ENCODE data around the gene ACTN4.

The ACTN4 gene

DNA sequence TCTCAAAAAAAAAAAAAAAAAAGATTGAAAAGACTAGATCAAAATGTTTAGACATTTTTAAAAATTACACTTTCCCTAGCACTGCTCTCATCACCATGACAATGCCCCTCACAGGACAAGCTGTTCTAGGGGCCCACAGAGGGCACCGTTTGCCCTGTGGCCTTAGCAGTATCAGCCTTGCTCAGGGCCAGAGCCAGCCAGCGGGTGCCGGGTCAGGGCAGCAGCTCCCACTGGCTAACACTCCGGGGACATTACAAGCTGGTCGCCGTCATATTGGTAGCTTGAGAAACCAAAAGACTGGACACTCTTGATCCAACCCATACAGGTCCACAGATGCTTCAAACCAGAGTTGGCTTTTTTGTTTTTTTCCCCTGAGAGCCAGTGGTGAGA, 78.8 kb downstream of the ACTN4 start:
- Histone ChIP-seq H3K27ac (ENCODE audit: low read depth, low read length) (no peak overlapping the region), H3K9me3 (ENCODE audit: low read length) (no peaks in the 10 kb centered on the region), H3K27me3 (ENCODE audit: control insufficient read depth in 1 of 2, insufficient read depth in 2 of 2, low read length in 2 of 2) (no peaks in the 10 kb centered on the region), H3K4me1 (ENCODE audit: insufficient read depth, low read length) (no peaks in the 10 kb centered on the region), H3K36me3 (ENCODE audit: insufficient read depth, low read length) (peaks cover 76% of the 10 kb centered on the region), H3K4me3 (ENCODE audit: low read depth in 1 of 2, low read length in 2 of 2) (no peak overlapping the region), H3K9ac (ENCODE audit: low read length) (no peak overlapping the region)

GRCh38 chr19:38726761-38727301, 79.4 kb downstream of the ACTN4 start:
- no peak overlapping the region for H3K27ac ChIP-seq (ENCODE audit: low read depth, low read length)
- H3K9me3 ChIP-seq (ENCODE audit: low read length), result no peaks in the 10 kb centered on the region
- no peaks in the 10 kb centered on the region for H3K27me3 ChIP-seq (ENCODE audit: control insufficient read depth in 1 of 2, insufficient read depth in 2 of 2, low read length in 2 of 2)
- no peaks in the 10 kb centered on the region for H3K4me1 ChIP-seq (ENCODE audit: insufficient read depth, low read length)
- H3K36me3 ChIP-seq (ENCODE audit: insufficient read depth, low read length), result peaks cover 71% of the 10 kb centered on the region
- no peak overlapping the region for H3K4me3 ChIP-seq (ENCODE audit: low read depth in 1 of 2, low read length in 2 of 2)
- H3K9ac ChIP-seq (ENCODE audit: low read length), result no peak overlapping the region

- H3K4me1 ChIP-seq (ENCODE audit: insufficient read depth, low read length), result no peaks in the 10 kb centered on the region
- H3K27ac ChIP-seq (ENCODE audit: low read depth, low read length), result no peak overlapping the region
- H3K36me3 ChIP-seq (ENCODE audit: insufficient read depth, low read length), result peaks cover 65% of the 10 kb centered on the region
- H3K4me3 ChIP-seq (ENCODE audit: low read depth in 1 of 2, low read length in 2 of 2), result no peak overlapping the region
- H3K9me3 ChIP-seq (ENCODE audit: low read length), result no peaks in the 10 kb centered on the region
- H3K9ac ChIP-seq (ENCODE audit: low read length), result no peak overlapping the region
- H3K27me3 ChIP-seq (ENCODE audit: control insufficient read depth in 1 of 2, insufficient read depth in 2 of 2, low read length in 2 of 2), result no peaks in the 10 kb centered on the region
These were observed 79.9 kb downstream of the ACTN4 start for GRCh38 chr19:38727306-38727867.

GRCh38 chr19:38727868-38728660, 80.6 kb downstream of the ACTN4 start:
- no peak overlapping the region for H3K9ac ChIP-seq (ENCODE audit: low read length)
- no peaks in the 10 kb centered on the region for H3K4me1 ChIP-seq (ENCODE audit: insufficient read depth, low read length)

DNA sequence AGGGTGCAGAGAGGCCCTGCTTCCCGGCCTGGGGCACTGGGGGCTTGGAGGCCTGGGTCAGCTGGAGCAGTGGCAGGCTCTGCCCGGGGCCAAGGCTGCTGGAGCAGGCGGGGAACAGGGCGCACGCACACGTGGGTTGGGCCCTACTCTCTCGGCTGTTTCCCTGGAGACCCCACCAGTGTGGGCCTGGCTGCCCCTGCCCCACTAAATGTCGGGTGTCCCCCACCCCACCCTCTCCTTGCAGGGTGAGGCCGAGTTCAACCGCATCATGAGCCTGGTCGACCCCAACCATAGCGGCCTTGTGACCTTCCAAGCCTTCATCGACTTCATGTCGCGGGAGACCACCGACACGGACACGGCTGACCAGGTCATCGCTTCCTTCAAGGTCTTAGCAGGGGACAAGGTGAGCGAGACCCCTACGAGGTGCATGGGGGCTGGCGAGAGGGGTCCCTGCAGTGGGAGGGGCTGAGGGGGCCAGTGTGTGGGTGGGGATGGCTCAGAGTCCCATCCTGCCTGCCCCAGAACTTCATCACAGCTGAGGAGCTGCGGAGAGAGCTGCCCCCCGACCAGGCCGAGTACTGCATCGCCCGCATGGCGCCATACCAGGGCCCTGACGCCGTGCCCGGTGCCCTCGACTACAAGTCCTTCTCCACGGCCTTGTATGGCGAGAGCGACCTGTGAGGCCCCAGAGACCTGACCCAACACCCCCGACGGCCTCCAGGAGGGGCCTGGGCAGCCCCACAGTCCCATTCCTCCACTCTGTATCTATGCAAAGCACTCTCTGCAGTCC, 81.5 kb downstream of the ACTN4 start:
- Histone ChIP-seq H3K4me1 (ENCODE audit: insufficient read depth, low read length) (no peaks in the 10 kb centered on the region), H3K27me3 (ENCODE audit: control insufficient read depth in 1 of 2, insufficient read depth in 2 of 2, low read length in 2 of 2) (no peaks in the 10 kb centered on the region), H3K4me3 (ENCODE audit: low read depth in 1 of 2, low read length in 2 of 2) (no peak overlapping the region), H3K9me3 (ENCODE audit: low read length) (no peaks in the 10 kb centered on the region), H3K9ac (ENCODE audit: low read length) (no peak overlapping the region), H3K27ac (ENCODE audit: low read depth, low read length) (no peak overlapping the region), H3K36me3 (ENCODE audit: insufficient read depth, low read length) (peaks cover 50% of the 10 kb centered on the region)

More at GRCh38 chr19:38727868-38728660, 80.6 kb downstream of the ACTN4 start:
- Histone ChIP-seq H3K27me3 (ENCODE audit: control insufficient read depth in 1 of 2, insufficient read depth in 2 of 2, low read length in 2 of 2) (no peaks in the 10 kb centered on the region), H3K36me3 (ENCODE audit: insufficient read depth, low read length) (peaks cover 58% of the 10 kb centered on the region), H3K9me3 (ENCODE audit: low read length) (no peaks in the 10 kb centered on the region), H3K27ac (ENCODE audit: low read depth, low read length) (peak overlapping the region; percentile 13), H3K4me3 (ENCODE audit: low read depth in 1 of 2, low read length in 2 of 2) (no peak overlapping the region)

DNA sequence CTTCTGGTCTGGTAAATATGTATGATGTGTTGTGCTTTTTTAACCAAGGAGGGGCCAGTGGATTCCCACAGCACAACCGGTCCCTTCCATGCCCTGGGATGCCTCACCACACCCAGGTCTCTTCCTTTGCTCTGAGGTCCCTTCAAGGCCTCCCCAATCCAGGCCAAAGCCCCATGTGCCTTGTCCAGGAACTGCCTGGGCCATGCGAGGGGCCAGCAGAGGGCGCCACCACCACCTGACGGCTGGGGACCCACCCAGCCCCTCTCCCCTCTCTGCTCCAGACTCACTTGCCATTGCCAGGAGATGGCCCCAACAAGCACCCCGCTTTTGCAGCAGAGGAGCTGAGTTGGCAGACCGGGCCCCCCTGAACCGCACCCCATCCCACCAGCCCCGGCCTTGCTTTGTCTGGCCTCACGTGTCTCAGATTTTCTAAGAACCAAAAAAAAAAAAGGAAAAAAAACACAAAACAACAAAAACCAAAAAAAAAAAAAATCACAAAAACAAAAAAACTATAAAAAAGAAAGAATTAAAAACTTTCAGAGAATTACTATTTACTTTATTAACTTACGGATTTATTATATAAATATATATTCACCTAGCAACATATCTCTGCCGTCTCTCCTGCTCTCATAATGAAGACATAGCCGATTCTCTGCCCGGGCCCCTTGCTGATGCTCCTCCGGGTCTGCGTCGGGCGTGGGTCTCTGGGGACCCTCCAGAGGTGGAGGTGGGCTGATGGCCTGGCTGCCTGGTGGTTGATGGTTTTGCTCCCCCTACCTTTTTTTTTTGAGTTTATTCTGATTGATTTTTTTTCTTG, 82.4 kb downstream of the ACTN4 start:
- no peak overlapping the region for H3K4me3 ChIP-seq (ENCODE audit: low read depth in 1 of 2, low read length in 2 of 2)
- no peak overlapping the region for H3K27ac ChIP-seq (ENCODE audit: low read depth, low read length)
- H3K27me3 ChIP-seq (ENCODE audit: control insufficient read depth in 1 of 2, insufficient read depth in 2 of 2, low read length in 2 of 2), result no peaks in the 10 kb centered on the region
- H3K9me3 ChIP-seq (ENCODE audit: low read length), result no peaks in the 10 kb centered on the region
- peaks cover 40% of the 10 kb centered on the region for H3K36me3 ChIP-seq (ENCODE audit: insufficient read depth, low read length)
- no peak overlapping the region for H3K9ac ChIP-seq (ENCODE audit: low read length)
- no peaks in the 10 kb centered on the region for H3K4me1 ChIP-seq (ENCODE audit: insufficient read depth, low read length)

- no peaks in the 10 kb centered on the region for H3K27me3 ChIP-seq (ENCODE audit: control insufficient read depth in 1 of 2, insufficient read depth in 2 of 2, low read length in 2 of 2)
- no peak overlapping the region for H3K27ac ChIP-seq (ENCODE audit: low read depth, low read length)
- peaks cover 35% of the 10 kb centered on the region for H3K36me3 ChIP-seq (ENCODE audit: insufficient read depth, low read length)
- no peak overlapping the region for H3K9ac ChIP-seq (ENCODE audit: low read length)
- H3K4me3 ChIP-seq (ENCODE audit: low read depth in 1 of 2, low read length in 2 of 2), result no peak overlapping the region
- no peaks in the 10 kb centered on the region for H3K4me1 ChIP-seq (ENCODE audit: insufficient read depth, low read length)
- no peaks in the 10 kb centered on the region for H3K9me3 ChIP-seq (ENCODE audit: low read length)
These were observed 83.0 kb downstream of the ACTN4 start for GRCh38 chr19:38730470-38730730.

DNA sequence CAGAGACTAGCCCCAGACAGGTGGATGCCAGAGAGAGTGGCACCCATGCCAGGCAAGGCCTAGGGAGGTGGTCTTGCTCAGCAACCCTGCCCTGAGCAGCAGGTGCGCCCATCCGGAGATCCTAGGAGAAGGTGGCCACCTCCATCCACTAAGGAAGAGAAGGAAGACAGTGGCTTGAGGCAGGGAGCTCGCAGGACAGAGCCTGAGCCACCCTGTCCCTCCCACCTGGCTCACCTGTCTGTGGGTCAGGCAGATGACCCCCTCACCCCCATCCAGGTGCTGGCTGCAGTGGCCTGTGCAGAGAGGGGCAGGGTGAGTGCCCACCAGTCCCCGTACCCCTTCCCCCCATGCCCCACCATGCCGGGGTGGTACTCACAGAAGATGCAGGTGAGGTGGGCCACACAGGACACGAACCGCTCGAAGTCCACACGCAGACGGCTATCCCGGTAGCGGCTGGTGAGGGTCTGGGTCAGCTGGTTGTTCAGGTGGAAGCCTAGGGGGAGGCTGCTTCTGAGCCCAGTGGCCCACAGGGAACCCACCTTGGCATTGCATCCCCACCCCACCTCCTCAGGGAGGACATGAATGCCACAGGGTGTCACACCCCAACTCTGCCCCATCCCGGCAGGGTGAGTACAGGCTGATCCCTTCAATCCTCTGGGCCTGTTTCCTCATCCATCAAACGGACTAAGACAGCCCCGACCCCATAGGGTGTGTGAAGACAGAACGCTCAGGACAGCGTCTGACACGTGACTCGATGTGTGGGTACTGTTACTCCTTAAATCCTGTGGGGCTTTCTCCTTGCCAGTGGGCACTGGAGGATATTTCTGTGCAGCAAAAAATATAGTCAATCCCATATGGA, 83.5 kb downstream of the ACTN4 start:
- peaks cover 30% of the 10 kb centered on the region for H3K36me3 ChIP-seq (ENCODE audit: insufficient read depth, low read length)
- no peak overlapping the region for H3K27ac ChIP-seq (ENCODE audit: low read depth, low read length)
- H3K4me3 ChIP-seq (ENCODE audit: low read depth in 1 of 2, low read length in 2 of 2), result no peak overlapping the region
- no peaks in the 10 kb centered on the region for H3K9me3 ChIP-seq (ENCODE audit: low read length)
- no peaks in the 10 kb centered on the region for H3K27me3 ChIP-seq (ENCODE audit: control insufficient read depth in 1 of 2, insufficient read depth in 2 of 2, low read length in 2 of 2)
- H3K9ac ChIP-seq (ENCODE audit: low read length), result no peak overlapping the region
- H3K4me1 ChIP-seq (ENCODE audit: insufficient read depth, low read length), result no peaks in the 10 kb centered on the region

DNA sequence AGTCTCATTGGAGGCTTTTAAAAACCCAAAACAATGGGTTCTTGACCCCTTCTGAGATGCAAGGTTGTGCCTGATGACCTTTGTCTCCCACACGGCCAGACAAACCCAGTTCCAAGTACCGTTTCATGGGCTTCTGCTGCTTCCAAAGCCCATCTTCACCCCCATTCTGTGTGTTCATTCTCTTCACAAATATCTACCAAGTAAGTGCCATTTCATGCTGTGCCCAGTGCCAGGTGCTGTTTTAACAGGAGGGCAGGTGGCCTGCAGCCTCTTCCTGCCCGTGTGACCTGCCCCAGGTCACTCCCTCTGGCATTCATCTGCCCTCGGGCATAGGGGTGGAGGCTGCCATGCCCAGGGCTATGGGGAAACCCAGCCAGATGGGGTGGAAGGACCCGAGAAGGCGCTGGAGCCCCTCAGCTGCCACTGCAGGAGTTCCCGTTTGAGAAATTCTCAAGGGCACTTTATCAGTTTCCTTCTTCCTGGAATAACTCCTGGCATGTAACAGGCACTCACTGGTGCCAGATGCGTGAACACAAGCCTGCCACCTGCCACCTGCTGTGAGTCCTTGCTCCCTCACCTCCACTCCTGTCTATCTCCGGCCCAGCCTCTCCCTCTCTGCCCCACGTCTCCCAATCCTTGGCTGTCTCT, 84.3 kb downstream of the ACTN4 start:
- Histone ChIP-seq H3K9me3 (ENCODE audit: low read length) (no peaks in the 10 kb centered on the region), H3K4me3 (ENCODE audit: low read depth in 1 of 2, low read length in 2 of 2) (no peak overlapping the region), H3K27ac (ENCODE audit: low read depth, low read length) (no peak overlapping the region), H3K27me3 (ENCODE audit: control insufficient read depth in 1 of 2, insufficient read depth in 2 of 2, low read length in 2 of 2) (peaks cover 0 to 6% of the 10 kb centered on the region in 2 donors), H3K36me3 (ENCODE audit: insufficient read depth, low read length) (peaks cover 22% of the 10 kb centered on the region), H3K9ac (ENCODE audit: low read length) (no peak overlapping the region), H3K4me1 (ENCODE audit: insufficient read depth, low read length) (no peaks in the 10 kb centered on the region)

GRCh38 chr19:38733241-38733492, 85.7 kb downstream of the ACTN4 start:
- Histone ChIP-seq H3K4me1 (ENCODE audit: insufficient read depth, low read length) (no peaks in the 10 kb centered on the region), H3K36me3 (ENCODE audit: insufficient read depth, low read length) (peaks cover 9% of the 10 kb centered on the region), H3K9ac (ENCODE audit: low read length) (no peak overlapping the region), H3K27ac (ENCODE audit: low read depth, low read length) (no peak overlapping the region), H3K9me3 (ENCODE audit: low read length) (no peaks in the 10 kb centered on the region), H3K4me3 (ENCODE audit: low read depth in 1 of 2, low read length in 2 of 2) (no peak overlapping the region), H3K27me3 (ENCODE audit: control insufficient read depth in 1 of 2, insufficient read depth in 2 of 2, low read length in 2 of 2) (peaks cover 0 to 7% of the 10 kb centered on the region in 2 donors)

Data from muscle layer of colon (tissue), 2 donors.